NB4 (cell line): ENCODE measurements around the gene SIDT1.

Experiments
- CTCF ChIP-seq: IDR thresholded peaks from one replicate; pipeline ENCODE4 v1.5.1; 2012; ENCODE audit warnings: low read depth, low read length
- MAX ChIP-seq: IDR thresholded peaks from 2 replicates; pipeline ENCODE4 v1.6.1; 2011; ENCODE audit warnings: low read depth, low read length
- MYC ChIP-seq: IDR thresholded peaks from 2 replicates; pipeline ENCODE4 v1.6.1; 2011; ENCODE audit warnings: low read depth, low read length
- POLR2A ChIP-seq: IDR thresholded peaks from 2 replicates; pipeline ENCODE4 v1.6.1; 2011; ENCODE audit warnings: mild to moderate bottlenecking; ENCODE audit not compliant: insufficient read length; ENCODE audit errors: extremely low read depth

DNA sequence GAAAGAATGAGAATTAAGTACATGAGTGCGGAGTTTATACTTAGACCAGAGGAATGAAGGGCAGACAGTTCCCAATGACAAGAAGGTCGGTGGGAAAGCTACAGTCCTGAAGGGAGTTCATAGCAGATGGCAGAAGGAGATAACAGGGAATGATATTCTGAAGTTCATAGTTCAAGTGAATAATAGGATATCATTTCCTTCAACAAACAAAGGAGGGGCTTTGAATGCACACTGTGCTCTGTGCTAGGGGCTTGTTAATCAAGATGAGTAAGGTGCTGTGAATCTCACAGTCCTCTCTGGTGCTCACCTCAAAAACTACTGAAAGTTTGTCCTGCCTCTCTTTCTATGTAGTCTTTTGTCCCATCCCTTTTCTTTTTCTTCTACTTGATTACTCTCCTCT is 41.9 kb downstream of the SIDT1 start:
- no peak for TF ChIP-seq MAX
- no peak for TF ChIP-seq CTCF
- no peak for TF ChIP-seq POLR2A
- TF ChIP-seq MYC, result no peak
